ENCODE data around the gene EZH2. TPM values are rescaled to one million over a fixed set of nuclear protein-coding genes. Genes with fewer than 3 reads are reported as not detected.

EZH2 gene
- total RNA-seq, 3 donors from 2014 or later (not counting 1 experiment from before 2014, with no cell fraction given) = 33.4 to 42.7 (median 35.8) TPM

DNA sequence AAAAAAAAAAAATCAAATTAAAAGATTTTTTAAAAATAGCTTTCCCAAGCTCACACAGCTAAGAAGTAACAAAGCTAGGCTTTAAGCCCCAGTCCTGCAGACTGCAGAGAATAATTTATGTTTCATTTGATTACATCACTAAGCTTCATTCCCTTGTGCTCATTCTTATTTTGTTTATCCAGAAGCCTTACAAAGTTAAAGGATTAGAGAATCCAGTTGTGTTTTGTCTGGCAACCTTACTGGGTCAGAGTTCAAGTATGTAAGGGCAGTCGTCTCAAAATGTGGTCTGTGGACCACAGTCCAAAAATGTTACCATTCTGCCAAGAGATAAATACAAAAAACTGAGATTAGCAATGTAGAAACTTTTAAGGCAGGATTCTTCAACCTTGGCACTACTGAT is 32.1 kb upstream of the EZH2 start:
- TF ChIP-seq, protein P1, sequence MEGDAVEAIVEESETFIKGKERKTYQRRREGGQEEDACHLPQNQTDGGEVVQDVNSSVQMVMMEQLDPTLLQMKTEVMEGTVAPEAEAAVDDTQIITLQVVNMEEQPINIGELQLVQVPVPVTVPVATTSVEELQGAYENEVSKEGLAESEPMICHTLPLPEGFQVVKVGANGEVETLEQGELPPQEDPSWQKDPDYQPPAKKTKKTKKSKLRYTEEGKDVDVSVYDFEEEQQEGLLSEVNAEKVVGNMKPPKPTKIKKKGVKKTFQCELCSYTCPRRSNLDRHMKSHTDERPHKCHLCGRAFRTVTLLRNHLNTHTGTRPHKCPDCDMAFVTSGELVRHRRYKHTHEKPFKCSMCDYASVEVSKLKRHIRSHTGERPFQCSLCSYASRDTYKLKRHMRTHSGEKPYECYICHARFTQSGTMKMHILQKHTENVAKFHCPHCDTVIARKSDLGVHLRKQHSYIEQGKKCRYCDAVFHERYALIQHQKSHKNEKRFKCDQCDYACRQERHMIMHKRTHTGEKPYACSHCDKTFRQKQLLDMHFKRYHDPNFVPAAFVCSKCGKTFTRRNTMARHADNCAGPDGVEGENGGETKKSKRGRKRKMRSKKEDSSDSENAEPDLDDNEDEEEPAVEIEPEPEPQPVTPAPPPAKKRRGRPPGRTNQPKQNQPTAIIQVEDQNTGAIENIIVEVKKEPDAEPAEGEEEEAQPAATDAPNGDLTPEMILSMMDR (IDR thresholded peaks at IDR 0.05) = no peak
- Mint-ChIP-seq H3K27ac (no peak overlapping the region), H3K36me3 (no peaks in the 10 kb centered on the region), H3K4me1 (peaks cover 3 to 6% of the 10 kb centered on the region in 2 donors), H3K4me3 (no peak overlapping the region), H3K27me3 (ENCODE audit: low read depth in 2 of 2) (no peaks in the 10 kb centered on the region), H3K9me3 (no peaks in the 10 kb centered on the region)
- no peak for DNase-seq
- H3K36me3 ChIP-seq (ENCODE audit: control insufficient read depth, insufficient read depth, low read length) = no peaks in the 10 kb centered on the region
- no peaks in the 10 kb centered on the region for H3K27me3 ChIP-seq (ENCODE audit: control insufficient read depth, insufficient read depth, low read length)
- WGBS (ENCODE audit: insufficient coverage) = 67% methylated on average over 1 of the region's 1 CpG
- peaks cover 7% of the 10 kb centered on the region for H3K4me1 ChIP-seq (ENCODE audit: control insufficient read depth, insufficient read depth, low read length)
- no peaks in the 10 kb centered on the region for H3K9me3 ChIP-seq (ENCODE audit: control insufficient read depth, insufficient read depth, low read length)
- intact Hi-C loops (cut with micrococcal nuclease) = no loop called here
- H3K27ac ChIP-seq (ENCODE audit: low read length) = no peak overlapping the region
- H3K4me3 ChIP-seq (ENCODE audit: low read length) = no peak overlapping the region
- no peak for ATAC-seq

DNA sequence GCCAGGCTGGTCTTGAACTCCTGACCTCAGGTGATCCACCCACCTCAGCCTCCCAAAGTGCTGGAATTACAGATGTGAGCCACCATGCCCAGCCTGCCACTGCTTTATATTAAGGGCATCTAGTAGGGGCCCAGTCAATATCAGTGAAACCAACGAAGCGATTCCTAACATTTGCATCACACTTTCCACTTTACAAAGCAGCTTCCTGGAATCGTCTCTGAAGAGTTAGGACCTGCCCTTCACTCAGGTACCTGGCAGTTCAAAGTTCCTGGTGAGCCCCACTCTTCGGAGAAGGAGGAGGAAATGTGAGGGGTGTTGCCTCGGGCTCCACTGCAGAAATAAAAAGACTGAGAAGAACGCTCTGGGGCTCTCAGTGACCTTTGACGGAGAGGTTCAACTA is 31.1 kb upstream of the EZH2 start:
- DNase-seq (peak in 1 of 2 donors; percentile 12), ATAC-seq (no peak)
- Histone ChIP-seq H3K27ac (ENCODE audit: low read length) (no peak overlapping the region), H3K9me3 (ENCODE audit: control insufficient read depth, insufficient read depth, low read length) (no peaks in the 10 kb centered on the region), H3K4me3 (ENCODE audit: low read length) (no peak overlapping the region), H3K27me3 (ENCODE audit: control insufficient read depth, insufficient read depth, low read length) (no peaks in the 10 kb centered on the region), H3K4me1 (ENCODE audit: control insufficient read depth, insufficient read depth, low read length) (peaks cover 7% of the 10 kb centered on the region), H3K36me3 (ENCODE audit: control insufficient read depth, insufficient read depth, low read length) (no peaks in the 10 kb centered on the region)
- H3K4me3 Mint-ChIP-seq = no peak overlapping the region
- H3K4me1 Mint-ChIP-seq = no peaks in the 10 kb centered on the region
- TF ChIP-seq, protein P1 (IDR thresholded peaks at IDR 0.05) = no peak
- no peak overlapping the region for H3K27ac Mint-ChIP-seq
- no peaks in the 10 kb centered on the region for H3K36me3 Mint-ChIP-seq
- no peaks in the 10 kb centered on the region for H3K9me3 Mint-ChIP-seq
- 67% methylated on average over 6 of the region's 7 CpGs for whole genome bisulfite sequencing (ENCODE audit: insufficient coverage)
- no peaks in the 10 kb centered on the region for H3K27me3 Mint-ChIP-seq (ENCODE audit: low read depth in 2 of 2)
- intact Hi-C loops (cut with micrococcal nuclease) = no loop called here

DNA sequence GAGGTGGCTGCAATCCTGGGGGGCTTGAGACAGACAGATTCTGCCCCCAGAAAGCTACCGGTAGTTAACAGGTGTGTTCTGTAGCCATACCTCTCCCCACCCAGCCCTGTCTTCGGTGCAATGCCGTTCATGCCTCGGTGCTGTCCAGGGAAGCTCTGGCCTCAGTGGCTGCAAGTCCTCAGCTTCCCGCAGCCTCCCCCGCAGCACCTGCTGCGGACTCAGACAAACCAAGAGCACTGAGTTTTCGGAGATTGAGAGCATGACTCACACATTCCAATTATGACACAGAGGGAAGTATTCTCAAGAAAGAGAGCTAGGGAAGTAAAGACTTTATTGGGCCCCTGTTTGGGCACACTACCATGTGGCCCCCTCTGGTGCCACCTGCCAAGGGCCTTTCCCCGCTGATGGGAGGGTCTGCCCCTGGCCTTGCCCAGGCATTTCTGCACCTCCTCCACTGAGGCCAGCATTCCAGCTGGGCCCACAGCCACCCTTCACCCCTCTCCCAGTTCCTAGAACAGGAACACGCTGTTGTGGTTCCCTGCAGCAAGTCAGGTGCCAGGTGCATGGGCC is 30.2 kb upstream of the EZH2 start:
- Mint-ChIP-seq H3K36me3 (no peaks in the 10 kb centered on the region), H3K27me3 (ENCODE audit: low read depth in 2 of 2) (peaks cover 0 to 3% of the 10 kb centered on the region in 2 donors), H3K27ac (no peak overlapping the region), H3K4me3 (no peak overlapping the region), H3K9me3 (no peaks in the 10 kb centered on the region), H3K4me1 (no peaks in the 10 kb centered on the region)
- no peaks in the 10 kb centered on the region for H3K36me3 ChIP-seq (ENCODE audit: control insufficient read depth, insufficient read depth, low read length)
- no peaks in the 10 kb centered on the region for H3K27me3 ChIP-seq (ENCODE audit: control insufficient read depth, insufficient read depth, low read length)
- H3K9me3 ChIP-seq (ENCODE audit: control insufficient read depth, insufficient read depth, low read length) = no peaks in the 10 kb centered on the region
- no peak overlapping the region for H3K27ac ChIP-seq (ENCODE audit: low read length)
- intact Hi-C loops (cut with micrococcal nuclease) = no loop called here
- DNase-seq (peak in 1 of 2 donors; percentile 29), ATAC-seq (no peak)
- peaks cover 7% of the 10 kb centered on the region for H3K4me1 ChIP-seq (ENCODE audit: control insufficient read depth, insufficient read depth, low read length)
- TF ChIP-seq, protein P1 (IDR thresholded peaks at IDR 0.05) = no peak
- WGBS (ENCODE audit: insufficient coverage) = 78% methylated on average over 10 of the region's 10 CpGs
- H3K4me3 ChIP-seq (ENCODE audit: low read length) = no peak overlapping the region
